Lower leg skin (tissue), 3 donors: ENCODE measurements around the gene OLFM2.

Experiments
- CTCF ChIP-seq, 3 donors: fragments of 450-650 bp; IDR thresholded peaks; one replicate each; pipeline ENCODE4 v1.5.1; 2016; ENCODE audit warnings: antibody characterized with exemption in 3 of 3, mild to moderate bottlenecking in 3 of 3, moderate library complexity in 2 of 3
- POLR2A ChIP-seq, 2 donors: fragments of 450-650 bp; IDR thresholded peaks; one replicate each; pipeline ENCODE4 v1.6.1; 2016 to 2017; ENCODE audit warnings: antibody characterized with exemption in 2 of 2, mild to moderate bottlenecking in 1 of 2, moderate library complexity in 1 of 2

GRCh38 chr19:9961103-9961502, 24.8 kb upstream of the OLFM2 start:
- TF ChIP-seq CTCF (IDR thresholded peaks at IDR 0.05) (no peak), POLR2A (IDR thresholded peaks at IDR 0.05) (no peak)
